ENCODE measurements around the gene TMEM79. TPM values are rescaled to one million over a fixed set of nuclear protein-coding genes. Genes with fewer than 3 reads are reported as not detected.

TMEM79 gene
- total RNA-seq, 2 experiments from 2014 or later, result 9.1 to 11.0 TPM

- ChIA-PET CTCF (interaction anchor here (1.4 kb wide), 1 partner anchor 56 kb away, joined by 3 read pairs; no protein-coding TSS in a partner anchor), POLR2A (no interaction called here)
- no peaks in the 10 kb centered on the region for H3K9me3 Mint-ChIP-seq (ENCODE audit: insufficient read depth)
Observed at GRCh38 chr1:156262461-156263287, 21.5 kb upstream of the TMEM79 start.

GRCh38 chr1:156263288-156263655, 20.9 kb upstream of the TMEM79 start:
- POLR2A ChIA-PET, result no interaction called here

More at GRCh38 chr1:156262461-156263287, 21.5 kb upstream of the TMEM79 start:
- ATAC-seq, result no peak
- Mint-ChIP-seq H3K27ac (peak overlapping the region; percentile 2), H3K4me1 (ENCODE audit: low read depth) (peaks cover 7% of the 10 kb centered on the region), H3K27me3 (ENCODE audit: low read depth) (no peaks in the 10 kb centered on the region), H3K36me3 (ENCODE audit: low read depth) (peaks cover 77% of the 10 kb centered on the region), H3K4me3 (no peak overlapping the region)
- no peak for DNase-seq

DNA sequence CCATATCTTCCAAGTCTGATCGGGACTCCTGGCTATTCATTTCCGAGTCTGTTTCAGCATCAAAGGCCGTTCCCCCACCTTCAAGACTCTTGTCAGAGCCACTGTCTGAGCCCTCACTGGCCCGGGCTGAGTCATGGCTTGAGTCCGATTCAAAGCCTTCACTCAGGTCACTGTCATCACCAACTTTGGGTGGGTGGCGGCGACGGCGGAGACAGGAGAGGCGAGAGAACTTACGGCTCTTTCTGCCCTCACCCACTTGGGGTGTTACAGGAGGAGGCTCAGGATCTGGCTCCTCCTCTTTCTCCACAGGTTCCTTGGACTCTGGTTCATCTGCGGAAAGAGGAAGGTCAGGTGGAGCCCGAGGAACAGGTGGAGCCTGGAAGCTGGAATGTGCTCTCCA, 18.1 kb upstream of the TMEM79 start:
- H3K9me3 Mint-ChIP-seq (ENCODE audit: insufficient read depth), result no peaks in the 10 kb centered on the region
- CTCF ChIA-PET, result interaction anchor here (2.0 kb wide), 1 partner anchor 54 kb away, joined by 6 read pairs; no protein-coding TSS in a partner anchor
- DNase-seq (no peak), ATAC-seq (no peak)
- POLR2A ChIA-PET, result no interaction called here
- no peaks in the 10 kb centered on the region for H3K27me3 Mint-ChIP-seq (ENCODE audit: low read depth)
- H3K27ac Mint-ChIP-seq, result no peak overlapping the region
- no peak overlapping the region for H3K4me3 Mint-ChIP-seq
- no peaks in the 10 kb centered on the region for H3K4me1 Mint-ChIP-seq (ENCODE audit: low read depth)
- peaks cover 61% of the 10 kb centered on the region for H3K36me3 Mint-ChIP-seq (ENCODE audit: low read depth)

More at GRCh38 chr1:156263288-156263655, 20.9 kb upstream of the TMEM79 start:
- peaks cover 77% of the 10 kb centered on the region for H3K36me3 Mint-ChIP-seq (ENCODE audit: low read depth)
- no peak overlapping the region for H3K4me3 Mint-ChIP-seq
- peaks cover 1% of the 10 kb centered on the region for H3K4me1 Mint-ChIP-seq (ENCODE audit: low read depth)
- ATAC-seq (no peak), DNase-seq (no peak)
- H3K9me3 Mint-ChIP-seq (ENCODE audit: insufficient read depth), result no peaks in the 10 kb centered on the region
- CTCF ChIA-PET, result interaction anchor here (1.4 kb wide), 1 partner anchor 55 kb away, joined by 3 read pairs; no protein-coding TSS in a partner anchor
- H3K27me3 Mint-ChIP-seq (ENCODE audit: low read depth), result no peaks in the 10 kb centered on the region
- no peak overlapping the region for H3K27ac Mint-ChIP-seq

DNA sequence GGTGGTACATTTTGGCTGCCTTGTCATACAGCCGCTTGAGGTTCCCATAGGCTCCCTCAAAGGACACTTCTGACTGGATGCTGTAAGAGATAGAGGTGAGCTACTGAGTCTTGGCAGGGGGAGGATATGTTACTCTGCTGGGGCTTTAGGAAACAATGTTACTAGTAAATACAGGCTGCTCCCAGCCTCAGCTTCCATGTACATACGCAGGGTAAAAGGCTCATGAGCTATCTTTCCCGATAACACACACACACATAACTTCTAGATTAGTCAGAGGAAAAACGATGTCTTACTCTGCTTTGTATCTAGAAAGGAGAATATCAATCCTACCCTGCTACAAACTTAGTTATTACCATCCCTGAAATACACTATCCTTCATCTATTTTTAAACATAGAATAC, 15.8 kb upstream of the TMEM79 start:
- DNase-seq, result no peak
- ChIA-PET POLR2A (interaction anchor here (0.6 kb wide), 1 partner anchor 291 kb away, joined by 3 read pairs; no protein-coding TSS in a partner anchor), CTCF (no interaction called here)
- no peaks in the 10 kb centered on the region for H3K27me3 Mint-ChIP-seq (ENCODE audit: low read depth)
- H3K4me1 Mint-ChIP-seq (ENCODE audit: low read depth), result no peaks in the 10 kb centered on the region
- H3K4me3 Mint-ChIP-seq, result no peak overlapping the region
- peaks cover 65% of the 10 kb centered on the region for H3K36me3 Mint-ChIP-seq (ENCODE audit: low read depth)
- no peaks in the 10 kb centered on the region for H3K9me3 Mint-ChIP-seq (ENCODE audit: insufficient read depth)
- no peak overlapping the region for H3K27ac Mint-ChIP-seq
- ATAC-seq, result no peak

DNA sequence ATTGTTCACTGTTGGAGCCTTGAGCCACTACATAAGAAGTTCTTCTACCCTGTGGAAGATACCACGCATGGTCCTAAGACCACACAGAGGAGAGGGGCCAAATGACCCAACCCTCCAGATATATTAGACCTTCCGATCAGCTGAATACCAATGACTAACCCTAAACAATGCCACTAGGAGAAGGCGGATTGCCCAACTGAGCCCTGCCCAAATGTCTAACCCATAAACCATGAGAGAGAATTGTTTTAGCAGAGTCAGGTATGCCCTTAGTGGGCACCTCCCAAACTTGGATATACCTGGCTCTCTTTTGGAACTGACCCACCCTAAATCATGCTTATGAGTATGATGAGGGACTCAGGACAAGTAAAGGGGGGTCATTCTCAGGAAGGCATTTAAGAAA, 13.8 kb upstream of the TMEM79 start:
- no peak for DNase-seq
- Mint-ChIP-seq H3K27me3 (ENCODE audit: low read depth) (no peaks in the 10 kb centered on the region), H3K4me1 (ENCODE audit: low read depth) (no peaks in the 10 kb centered on the region), H3K4me3 (no peak overlapping the region), H3K9me3 (ENCODE audit: insufficient read depth) (no peaks in the 10 kb centered on the region), H3K27ac (no peak overlapping the region), H3K36me3 (ENCODE audit: low read depth) (peaks cover 68% of the 10 kb centered on the region)
- ATAC-seq, result no peak
- POLR2A ChIA-PET, result interaction anchor here (1.6 to 2.7 kb wide), 2 partner anchors 10 to 12 kb away, joined by 4 to 12 read pairs; partner anchors contain the start of gene SMG5
- CTCF ChIA-PET, result interaction anchor here (3.0 kb wide), 1 partner anchor 10 kb away, joined by 12 read pairs; no protein-coding TSS in a partner anchor

DNA sequence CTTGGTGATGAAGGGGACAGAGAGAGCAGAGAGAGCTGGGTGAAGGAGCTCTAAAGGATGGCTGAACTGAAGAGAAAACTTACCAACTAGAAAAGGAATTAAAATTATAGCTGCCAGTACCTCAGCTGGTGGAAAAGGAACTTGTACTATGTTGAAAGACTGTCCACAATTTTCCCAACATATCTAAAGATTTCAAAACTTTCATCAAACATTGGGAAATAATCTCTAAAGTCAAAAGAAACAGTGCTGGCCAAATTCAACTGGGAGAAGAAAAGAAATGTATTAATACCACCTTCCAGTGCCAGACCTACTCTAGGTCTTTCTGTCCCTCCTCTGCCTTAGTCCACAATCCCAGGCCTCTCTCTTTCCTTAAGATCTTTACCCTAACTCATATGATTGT, 7.6 kb upstream of the TMEM79 start:
- CTCF ChIA-PET, result interaction anchor here (1.1 to 1.6 kb wide), 2 partner anchors 135 to 180 kb away, joined by 4 read pairs; no protein-coding TSS in a partner anchor
- Mint-ChIP-seq H3K4me3 (no peak overlapping the region), H3K27ac (peak overlapping the region; percentile 37)

GRCh38 chr1:156276966-156277381, 7.2 kb upstream of the TMEM79 start:
- Mint-ChIP-seq H3K4me1 (ENCODE audit: low read depth) (peaks cover 21% of the 10 kb centered on the region), H3K27ac (peak overlapping the region; percentile 21), H3K36me3 (ENCODE audit: low read depth) (peaks cover 63% of the 10 kb centered on the region), H3K27me3 (ENCODE audit: low read depth) (no peaks in the 10 kb centered on the region), H3K9me3 (ENCODE audit: insufficient read depth) (no peaks in the 10 kb centered on the region), H3K4me3 (no peak overlapping the region)
- ATAC-seq (no peak), DNase-seq (no peak)
- POLR2A ChIA-PET, result no interaction called here
- CTCF ChIA-PET, result interaction anchor here (1.1 to 1.6 kb wide), 2 partner anchors 136 to 180 kb away, joined by 4 read pairs; no protein-coding TSS in a partner anchor

More for the DNA sequence above, 7.6 kb upstream of the TMEM79 start:
- peaks cover 20% of the 10 kb centered on the region for H3K4me1 Mint-ChIP-seq (ENCODE audit: low read depth)
- ATAC-seq (no peak), DNase-seq (no peak)
- no peaks in the 10 kb centered on the region for H3K27me3 Mint-ChIP-seq (ENCODE audit: low read depth)
- POLR2A ChIA-PET, result interaction anchor here (1.4 kb wide), 1 partner anchor 31 kb away, joined by 3 read pairs; no protein-coding TSS in a partner anchor
- H3K36me3 Mint-ChIP-seq (ENCODE audit: low read depth), result peaks cover 65% of the 10 kb centered on the region
- H3K9me3 Mint-ChIP-seq (ENCODE audit: insufficient read depth), result no peaks in the 10 kb centered on the region

GRCh38 chr1:156279837-156280236, 4.3 kb upstream of the TMEM79 start:
- H3K27me3 Mint-ChIP-seq (ENCODE audit: low read depth), result no peaks in the 10 kb centered on the region
- no peak for DNase-seq
- H3K27ac Mint-ChIP-seq, result no peak overlapping the region
- no peaks in the 10 kb centered on the region for H3K9me3 Mint-ChIP-seq (ENCODE audit: insufficient read depth)
- ChIA-PET CTCF (interaction anchor here (0.6 to 4.5 kb wide), 12 partner anchors 8 to 424 kb away, joined by 3 to 29 read pairs (median 4); no protein-coding TSS in a partner anchor), POLR2A (interaction anchor here (1.0 to 1.3 kb wide), 2 partner anchors 9 to 20 kb away, joined by 3 to 4 read pairs; no protein-coding TSS in a partner anchor)
- peaks cover 37% of the 10 kb centered on the region for H3K4me1 Mint-ChIP-seq (ENCODE audit: low read depth)
- peaks cover 39% of the 10 kb centered on the region for H3K36me3 Mint-ChIP-seq (ENCODE audit: low read depth)
- no peak for ATAC-seq
- no peak overlapping the region for H3K4me3 Mint-ChIP-seq

- Mint-ChIP-seq H3K9me3 (ENCODE audit: insufficient read depth) (no peaks in the 10 kb centered on the region), H3K4me3 (peak overlapping the region; percentile 90), H3K27me3 (ENCODE audit: low read depth) (no peaks in the 10 kb centered on the region), H3K36me3 (ENCODE audit: low read depth) (peaks cover 34% of the 10 kb centered on the region), H3K27ac (peak overlapping the region; percentile 87), H3K4me1 (ENCODE audit: low read depth) (peaks cover 38% of the 10 kb centered on the region)
- DNase-seq (peak; percentile 63), ATAC-seq (peak; percentile 38)
- CTCF ChIA-PET, result interaction anchor here (0.8 to 4.5 kb wide), 15 partner anchors 9 to 229 kb away, joined by 3 to 29 read pairs (median 8); partner anchors contain the start of genes PMF1 and SLC25A44
- POLR2A ChIA-PET, result interaction anchor here (1.0 to 3.5 kb wide), 12 partner anchors 10 to 220 kb away, joined by 3 to 25 read pairs (median 6); partner anchors contain the start of genes CCT3, GLMP, MEF2D and PMF1
Observed at GRCh38 chr1:156281281-156281680, 2.8 kb upstream of the TMEM79 start.

- Mint-ChIP-seq H3K36me3 (ENCODE audit: low read depth) (peaks cover 33% of the 10 kb centered on the region), H3K4me3 (peak overlapping the region; percentile 90), H3K4me1 (ENCODE audit: low read depth) (peaks cover 40% of the 10 kb centered on the region), H3K27me3 (ENCODE audit: low read depth) (no peaks in the 10 kb centered on the region), H3K27ac (peak overlapping the region; percentile 87), H3K9me3 (ENCODE audit: insufficient read depth) (no peaks in the 10 kb centered on the region)
- ChIA-PET CTCF (interaction anchor here (0.8 to 4.5 kb wide), 19 partner anchors 10 to 216 kb away, joined by 3 to 29 read pairs (median 5); partner anchors contain the start of genes PMF1 and SLC25A44), POLR2A (interaction anchor here (0.8 to 3.5 kb wide), 27 partner anchors 8 to 219 kb away, joined by 3 to 25 read pairs (median 5); partner anchors contain the start of genes CCT3, GLMP, MEF2D and PMF1)
- DNase-seq, result peak; percentile 32
- no peak for ATAC-seq
Observed at GRCh38 chr1:156281693-156282478, 2.2 kb upstream of the TMEM79 start.

Measured in activated CD8-positive, alpha-beta T cell treated with anti-CD3 and anti-CD28 coated beads, Interleukin-2, amount 10 ng/mL, durations not matched to agents 7 days and 5 days (primary cell).